GM19351 (cell line): ENCODE data around the gene LRG1.

Source experiments
- ATAC-seq: cut with Tn5 transposase; IDR thresholded peaks from one replicate; pipeline ENCODE4 v1.9.1; 2021; ENCODE audit warnings: mild to moderate bottlenecking, moderate library complexity; ENCODE audit not compliant: unreplicated experiment

Gene LRG1

GRCh38 chr19:4497770-4498389 is 42.0 kb downstream of the LRG1 start:
- no peak for ATAC-seq

- no peak for ATAC-seq
Observed at GRCh38 chr19:4496304-4496703, 43.5 kb downstream of the LRG1 start.

- ATAC-seq, result no peak
Observed at GRCh38 chr19:4495471-4495870, 44.4 kb downstream of the LRG1 start.

GRCh38 chr19:4494691-4495064 is 45.2 kb downstream of the LRG1 start:
- ATAC-seq, result no peak

GRCh38 chr19:4493929-4494690 is 45.7 kb downstream of the LRG1 start:
- ATAC-seq, result no peak

- ATAC-seq, result no peak
Observed at GRCh38 chr19:4493104-4493928, 46.5 kb downstream of the LRG1 start.

- no peak for ATAC-seq
Observed at GRCh38 chr19:4492337-4493103, 47.3 kb downstream of the LRG1 start.

- ATAC-seq, result no peak
Observed at GRCh38 chr19:4491446-4491845, 48.4 kb downstream of the LRG1 start.

GRCh38 chr19:4488496-4488895 is 51.3 kb downstream of the LRG1 start:
- no peak for ATAC-seq

- ATAC-seq, result no peak
Observed at GRCh38 chr19:4487572-4487971, 52.3 kb downstream of the LRG1 start.
